Transverse colon (tissue), 3 donors: ENCODE data around the gene CHD6.

Experiments
- EP300 ChIP-seq: sonication (generic); formaldehyde crosslinking; IDR thresholded peaks from one replicate; pipeline ENCODE4 v1.6.1; 2017; ENCODE audit warnings: antibody characterized with exemption, low read depth
- POLR2A ChIP-seq: fragments of 450-650 bp; IDR thresholded peaks from one replicate; pipeline ENCODE4 v1.6.1; 2016; ENCODE audit warnings: antibody characterized with exemption, mild to moderate bottlenecking, moderate library complexity
- TF ChIP-seq, protein P1 (sequence below), 5 experiments: fragments of 200-600 bp in 3 of 5; fragments of 450-650 bp in 2 of 5; sonication (generic) in 3 of 5; IDR thresholded peaks; 1 replicate in 2 of 5; 2 replicates in 3 of 5; pipeline ENCODE4 v1.5.1; 2016 to 2017; ENCODE audit warnings: antibody characterized with exemption in 5 of 5, inconsistent platforms in 3 of 5, mild to moderate bottlenecking in 2 of 5, moderate library complexity in 1 of 5

DNA sequence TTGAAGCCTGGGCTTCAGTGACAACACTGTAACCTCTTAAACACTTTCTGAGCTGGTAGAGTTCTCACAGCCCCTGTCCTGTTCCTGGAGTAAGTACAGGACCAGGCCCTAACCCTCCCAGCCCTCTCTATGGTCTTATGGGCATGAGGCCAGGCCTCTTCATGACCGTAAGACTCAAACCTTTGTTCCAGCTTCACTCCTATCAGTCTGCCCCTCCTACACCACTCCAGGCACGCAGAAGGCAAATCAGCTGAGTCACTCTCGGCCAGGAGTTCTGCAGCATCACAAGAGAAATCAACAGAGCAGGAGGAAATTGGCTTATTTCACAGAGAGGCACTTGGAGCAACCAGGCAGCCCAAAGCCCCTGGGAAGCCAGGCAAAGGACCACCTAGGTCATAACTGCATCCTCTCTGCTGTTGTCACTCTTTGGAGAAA, 25.3 kb upstream of the CHD6 start:
- TF ChIP-seq POLR2A: no peak
- TF ChIP-seq, protein P1, sequence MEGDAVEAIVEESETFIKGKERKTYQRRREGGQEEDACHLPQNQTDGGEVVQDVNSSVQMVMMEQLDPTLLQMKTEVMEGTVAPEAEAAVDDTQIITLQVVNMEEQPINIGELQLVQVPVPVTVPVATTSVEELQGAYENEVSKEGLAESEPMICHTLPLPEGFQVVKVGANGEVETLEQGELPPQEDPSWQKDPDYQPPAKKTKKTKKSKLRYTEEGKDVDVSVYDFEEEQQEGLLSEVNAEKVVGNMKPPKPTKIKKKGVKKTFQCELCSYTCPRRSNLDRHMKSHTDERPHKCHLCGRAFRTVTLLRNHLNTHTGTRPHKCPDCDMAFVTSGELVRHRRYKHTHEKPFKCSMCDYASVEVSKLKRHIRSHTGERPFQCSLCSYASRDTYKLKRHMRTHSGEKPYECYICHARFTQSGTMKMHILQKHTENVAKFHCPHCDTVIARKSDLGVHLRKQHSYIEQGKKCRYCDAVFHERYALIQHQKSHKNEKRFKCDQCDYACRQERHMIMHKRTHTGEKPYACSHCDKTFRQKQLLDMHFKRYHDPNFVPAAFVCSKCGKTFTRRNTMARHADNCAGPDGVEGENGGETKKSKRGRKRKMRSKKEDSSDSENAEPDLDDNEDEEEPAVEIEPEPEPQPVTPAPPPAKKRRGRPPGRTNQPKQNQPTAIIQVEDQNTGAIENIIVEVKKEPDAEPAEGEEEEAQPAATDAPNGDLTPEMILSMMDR (IDR thresholded peaks at IDR 0.05): no peak
- no peak for TF ChIP-seq EP300
